GM18868 (cell line): ENCODE results near the gene FAM53B.
A peak's percentile ranks its signal among the peaks of the same experiment; 100 is the strongest.

Experiments used
- ATAC-seq: cut with Tn5 transposase; IDR thresholded peaks from one replicate; pipeline ENCODE4 v1.9.1; 2021; ENCODE audit warnings: mild to moderate bottlenecking, moderate library complexity; ENCODE audit not compliant: unreplicated experiment

FAM53B gene

GRCh38 chr10:124728830-124729661 lies 15.1 kb downstream of the FAM53B start:
- ATAC-seq: no peak

- peak; percentile 34 for ATAC-seq
Measured at GRCh38 chr10:124728071-124728829, 15.9 kb downstream of the FAM53B start.

GRCh38 chr10:124727361-124727960 lies 16.7 kb downstream of the FAM53B start:
- no peak for ATAC-seq

- ATAC-seq: no peak
Measured at GRCh38 chr10:124725791-124726190, 18.4 kb downstream of the FAM53B start.

- no peak for ATAC-seq
Measured at GRCh38 chr10:124725171-124725631, 19.0 kb downstream of the FAM53B start.

GRCh38 chr10:124724279-124725027 lies 19.7 kb downstream of the FAM53B start:
- no peak for ATAC-seq

- no peak for ATAC-seq
Measured at GRCh38 chr10:124723826-124724225, 20.4 kb downstream of the FAM53B start.

- ATAC-seq: peak; percentile 60
Measured at GRCh38 chr10:124722798-124723783, 21.1 kb downstream of the FAM53B start.

GRCh38 chr10:124721330-124722045 lies 22.7 kb downstream of the FAM53B start:
- ATAC-seq: no peak

GRCh38 chr10:124719213-124719851 lies 24.8 kb downstream of the FAM53B start:
- peak; percentile 42 for ATAC-seq

GRCh38 chr10:124717911-124718741 lies 26.1 kb downstream of the FAM53B start:
- peak; percentile 60 for ATAC-seq

GRCh38 chr10:124717041-124717757 lies 27.0 kb downstream of the FAM53B start:
- no peak for ATAC-seq

GRCh38 chr10:124716369-124716768 lies 27.8 kb downstream of the FAM53B start:
- no peak for ATAC-seq

- no peak for ATAC-seq
Measured at GRCh38 chr10:124715439-124715838, 28.7 kb downstream of the FAM53B start.

- ATAC-seq: no peak
Measured at GRCh38 chr10:124713679-124714255, 30.4 kb downstream of the FAM53B start.

GRCh38 chr10:124712704-124713407 lies 31.3 kb downstream of the FAM53B start:
- ATAC-seq: no peak
